CD4-positive, alpha-beta memory T cell (primary cell): ENCODE data around the gene ADAMTSL3. TPM values are rescaled to one million over a fixed set of nuclear protein-coding genes. Genes with fewer than 3 reads are reported as not detected.

Experiments
- CTCF ChIA-PET: fragments of 350-600 bp; sonication (Branson Sonifier 250); formaldehyde crosslinking; loops from one replicate; lab custom pipeline; 2021; ENCODE audit warnings: inconsistent platforms; ENCODE audit not compliant: partially characterized antibody; lab: Charles Lee
- POLR2A ChIA-PET: fragments of 350-600 bp; sonication (Branson Sonifier 250); formaldehyde crosslinking; loops from one replicate; lab custom pipeline; 2021; ENCODE audit not compliant: partially characterized antibody; lab: Charles Lee
- DNase-seq, 5 donors: peaks; one replicate each; pipeline versions ENCODE4 v3.0.0 to v3.0.0-alpha.2; 2020 to 2022; ENCODE audit warnings: mixed read lengths in 1 of 5
- H3K27ac ChIP-seq: one replicate; pipeline ENCODE4 v1.7.0; 2013; ENCODE audit warnings: low read depth, low read length
- H3K27me3 ChIP-seq: 2 replicates; pipeline ENCODE4 v1.7.0; 2013; ENCODE audit warnings: mild to moderate bottlenecking, low read length, moderate library complexity; ENCODE audit not compliant: insufficient read depth
- H3K36me3 ChIP-seq: 2 replicates; pipeline ENCODE4 v1.7.0; 2013; ENCODE audit warnings: mild to moderate bottlenecking, low read length, moderate library complexity; ENCODE audit not compliant: insufficient read depth
- H3K4me1 ChIP-seq: 2 replicates; pipeline ENCODE4 v1.7.0; 2013; ENCODE audit warnings: mild to moderate bottlenecking, low read length, moderate library complexity; ENCODE audit not compliant: insufficient read depth
- H3K4me3 ChIP-seq, 2 donors: one replicate each; pipeline ENCODE4 v1.7.0; 2013; ENCODE audit warnings: low read length in 2 of 2, mild to moderate bottlenecking in 1 of 2
- H3K9me3 ChIP-seq, 2 donors: one replicate each; pipeline ENCODE4 v1.7.0; 2013; ENCODE audit warnings: low read length in 2 of 2, control low read depth in 1 of 2; ENCODE audit not compliant: control insufficient read depth in 1 of 2
- H3K27ac Mint-ChIP-seq, 7 donors: one replicate each; pipeline ENCODE4 v1.8.0; 2020 to 2021; ENCODE audit warnings: mixed read lengths in 7 of 7, mild to moderate bottlenecking in 6 of 7, inconsistent platforms in 3 of 7, moderate library complexity in 3 of 7
- H3K27me3 Mint-ChIP-seq, 2 donors: one replicate each; pipeline ENCODE4 v1.8.0; 2020 to 2021; ENCODE audit warnings: mixed read lengths in 2 of 2
- H3K36me3 Mint-ChIP-seq, 2 donors: one replicate each; pipeline ENCODE4 v1.8.0; 2020 to 2021; ENCODE audit warnings: mixed read lengths in 2 of 2, inconsistent platforms in 1 of 2, mild to moderate bottlenecking in 1 of 2
- H3K4me1 Mint-ChIP-seq, 4 donors: one replicate each; pipeline ENCODE4 v1.8.0; 2020 to 2021; ENCODE audit warnings: mixed read lengths in 4 of 4, mild to moderate bottlenecking in 1 of 4
- H3K4me3 Mint-ChIP-seq, 8 donors: one replicate each; pipeline ENCODE4 v1.8.0; 2020 to 2021; ENCODE audit warnings: mixed read lengths in 8 of 8, mild to moderate bottlenecking in 7 of 8, moderate library complexity in 6 of 8, inconsistent platforms in 3 of 8
- H3K9me3 Mint-ChIP-seq, 8 donors: one replicate each; pipeline ENCODE4 v1.8.0; 2020 to 2021; ENCODE audit warnings: mixed read lengths in 8 of 8, mild to moderate bottlenecking in 5 of 8, inconsistent platforms in 3 of 8, moderate library complexity in 1 of 8
- intact Hi-C: fragments of 100-400 bp; cut with micrococcal nuclease; formaldehyde crosslinking; loops from one replicate; pipeline ENCODE4 v1.15.1; 2023
- polyA plus RNA-seq, 2 donors: library from polyadenylated mRNA; unstranded; fragments of 300-500 nt; fragmentation: Illumina TruSeq; gene quantifications; one replicate each; pipeline ENCODE4 v1.2.3, GENCODE V29; 2021
- total RNA-seq, 2 experiments: library from RNA; stranded (reverse); gene quantifications; one replicate each; pipeline ENCODE4 v1.2.3, GENCODE V29; 2021

Gene ADAMTSL3, protein sequence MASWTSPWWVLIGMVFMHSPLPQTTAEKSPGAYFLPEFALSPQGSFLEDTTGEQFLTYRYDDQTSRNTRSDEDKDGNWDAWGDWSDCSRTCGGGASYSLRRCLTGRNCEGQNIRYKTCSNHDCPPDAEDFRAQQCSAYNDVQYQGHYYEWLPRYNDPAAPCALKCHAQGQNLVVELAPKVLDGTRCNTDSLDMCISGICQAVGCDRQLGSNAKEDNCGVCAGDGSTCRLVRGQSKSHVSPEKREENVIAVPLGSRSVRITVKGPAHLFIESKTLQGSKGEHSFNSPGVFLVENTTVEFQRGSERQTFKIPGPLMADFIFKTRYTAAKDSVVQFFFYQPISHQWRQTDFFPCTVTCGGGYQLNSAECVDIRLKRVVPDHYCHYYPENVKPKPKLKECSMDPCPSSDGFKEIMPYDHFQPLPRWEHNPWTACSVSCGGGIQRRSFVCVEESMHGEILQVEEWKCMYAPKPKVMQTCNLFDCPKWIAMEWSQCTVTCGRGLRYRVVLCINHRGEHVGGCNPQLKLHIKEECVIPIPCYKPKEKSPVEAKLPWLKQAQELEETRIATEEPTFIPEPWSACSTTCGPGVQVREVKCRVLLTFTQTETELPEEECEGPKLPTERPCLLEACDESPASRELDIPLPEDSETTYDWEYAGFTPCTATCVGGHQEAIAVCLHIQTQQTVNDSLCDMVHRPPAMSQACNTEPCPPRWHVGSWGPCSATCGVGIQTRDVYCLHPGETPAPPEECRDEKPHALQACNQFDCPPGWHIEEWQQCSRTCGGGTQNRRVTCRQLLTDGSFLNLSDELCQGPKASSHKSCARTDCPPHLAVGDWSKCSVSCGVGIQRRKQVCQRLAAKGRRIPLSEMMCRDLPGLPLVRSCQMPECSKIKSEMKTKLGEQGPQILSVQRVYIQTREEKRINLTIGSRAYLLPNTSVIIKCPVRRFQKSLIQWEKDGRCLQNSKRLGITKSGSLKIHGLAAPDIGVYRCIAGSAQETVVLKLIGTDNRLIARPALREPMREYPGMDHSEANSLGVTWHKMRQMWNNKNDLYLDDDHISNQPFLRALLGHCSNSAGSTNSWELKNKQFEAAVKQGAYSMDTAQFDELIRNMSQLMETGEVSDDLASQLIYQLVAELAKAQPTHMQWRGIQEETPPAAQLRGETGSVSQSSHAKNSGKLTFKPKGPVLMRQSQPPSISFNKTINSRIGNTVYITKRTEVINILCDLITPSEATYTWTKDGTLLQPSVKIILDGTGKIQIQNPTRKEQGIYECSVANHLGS (N-terminal part only)
- total RNA-seq (not detected), polyA plus RNA-seq (not detected)

GRCh38 chr15:83653639-83654378 is at the start of gene ADAMTSL3:
ADAMTSL3 (plus strand) TSS chr15:83654123; CDS start chr15:83655762, 1,639 bp downstream.
- H3K27me3 ChIP-seq, result peaks cover 5% of the 10 kb centered on the region
- H3K27me3 Mint-ChIP-seq, result peaks cover 17 to 22% of the 10 kb centered on the region in 2 donors

GRCh38 chr15:83604549-83604948 is 49.4 kb upstream of the ADAMTSL3 start:
- no peak overlapping the region for H3K27ac ChIP-seq
- peaks cover 0 to 24% (median 5%) of the 10 kb centered on the region in 8 donors for H3K9me3 Mint-ChIP-seq
- POLR2A ChIA-PET, result no interaction called here
- no peak overlapping the region for H3K4me3 ChIP-seq
- H3K27me3 Mint-ChIP-seq, result peaks cover 4 to 8% of the 10 kb centered on the region in 2 donors
- DNase-seq, result no peak
- no peaks in the 10 kb centered on the region for H3K27me3 ChIP-seq
- H3K36me3 Mint-ChIP-seq, result no peaks in the 10 kb centered on the region
- no peaks in the 10 kb centered on the region for H3K4me1 Mint-ChIP-seq
- H3K4me3 Mint-ChIP-seq, result no peak overlapping the region
- H3K36me3 ChIP-seq, result no peaks in the 10 kb centered on the region
- intact Hi-C loops, result no loop called here
- H3K4me1 ChIP-seq, result no peaks in the 10 kb centered on the region
- no peaks in the 10 kb centered on the region for H3K9me3 ChIP-seq
- CTCF ChIA-PET, result no interaction called here
- H3K27ac Mint-ChIP-seq, result no peak overlapping the region

More at GRCh38 chr15:83653639-83654378, at the start of gene ADAMTSL3:
- no peak within 1 kb of the TSS for H3K27ac Mint-ChIP-seq
- POLR2A ChIA-PET, result no interaction called here
- H3K4me3 ChIP-seq, result no peak within 1 kb of the TSS
- H3K4me1 ChIP-seq, result no peaks in the 10 kb centered on the region
- no peaks in the 10 kb centered on the region for H3K36me3 Mint-ChIP-seq
- CTCF ChIA-PET, result no interaction called here
- no peaks in the 10 kb centered on the region for H3K9me3 ChIP-seq
- H3K9me3 Mint-ChIP-seq, result peaks cover 0 to 6% (median 2%) of the 10 kb centered on the region in 8 donors
- no peak for DNase-seq
- H3K36me3 ChIP-seq, result no peaks in the 10 kb centered on the region
- H3K27ac ChIP-seq, result no peak within 1 kb of the TSS
- no peaks in the 10 kb centered on the region for H3K4me1 Mint-ChIP-seq
- intact Hi-C loops, result no loop called here
- no peak within 1 kb of the TSS for H3K4me3 Mint-ChIP-seq

GRCh38 chr15:83605111-83605945 is 48.6 kb upstream of the ADAMTSL3 start:
- no peaks in the 10 kb centered on the region for H3K4me1 Mint-ChIP-seq
- H3K36me3 Mint-ChIP-seq, result no peaks in the 10 kb centered on the region
- H3K4me3 Mint-ChIP-seq, result no peak overlapping the region
- Histone ChIP-seq H3K9me3 (no peaks in the 10 kb centered on the region), H3K4me3 (no peak overlapping the region), H3K36me3 (no peaks in the 10 kb centered on the region), H3K27ac (no peak overlapping the region), H3K4me1 (no peaks in the 10 kb centered on the region), H3K27me3 (no peaks in the 10 kb centered on the region)
- H3K27ac Mint-ChIP-seq, result no peak overlapping the region
- no peak for DNase-seq
- H3K9me3 Mint-ChIP-seq, result peaks cover 0 to 18% (median 2%) of the 10 kb centered on the region in 8 donors
- CTCF ChIA-PET, result no interaction called here
- intact Hi-C loops, result no loop called here
- POLR2A ChIA-PET, result no interaction called here
- H3K27me3 Mint-ChIP-seq, result peaks cover 5 to 8% of the 10 kb centered on the region in 2 donors

DNA sequence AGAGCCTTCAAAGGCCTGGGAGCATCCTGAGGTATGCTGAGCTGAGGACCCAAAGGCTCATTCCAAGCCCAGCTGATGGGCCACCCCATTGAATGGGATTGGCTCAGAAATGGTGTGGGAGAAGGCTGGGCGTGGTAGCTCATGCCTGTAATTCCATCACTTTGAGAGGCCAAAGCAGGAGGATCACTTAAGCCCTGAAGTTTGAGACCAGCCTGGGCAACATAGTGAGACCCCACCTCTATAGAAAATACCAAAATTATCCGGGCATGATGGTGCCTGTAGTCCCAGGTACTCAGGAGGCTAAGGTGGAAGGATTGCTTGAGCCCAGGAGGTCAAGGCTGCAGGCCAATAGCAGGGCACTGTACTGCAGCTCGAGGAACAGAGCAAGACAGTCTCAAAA is 43.8 kb upstream of the ADAMTSL3 start:
- DNase-seq, result no peak
- CTCF ChIA-PET, result no interaction called here
- H3K4me3 Mint-ChIP-seq, result no peak overlapping the region

DNA sequence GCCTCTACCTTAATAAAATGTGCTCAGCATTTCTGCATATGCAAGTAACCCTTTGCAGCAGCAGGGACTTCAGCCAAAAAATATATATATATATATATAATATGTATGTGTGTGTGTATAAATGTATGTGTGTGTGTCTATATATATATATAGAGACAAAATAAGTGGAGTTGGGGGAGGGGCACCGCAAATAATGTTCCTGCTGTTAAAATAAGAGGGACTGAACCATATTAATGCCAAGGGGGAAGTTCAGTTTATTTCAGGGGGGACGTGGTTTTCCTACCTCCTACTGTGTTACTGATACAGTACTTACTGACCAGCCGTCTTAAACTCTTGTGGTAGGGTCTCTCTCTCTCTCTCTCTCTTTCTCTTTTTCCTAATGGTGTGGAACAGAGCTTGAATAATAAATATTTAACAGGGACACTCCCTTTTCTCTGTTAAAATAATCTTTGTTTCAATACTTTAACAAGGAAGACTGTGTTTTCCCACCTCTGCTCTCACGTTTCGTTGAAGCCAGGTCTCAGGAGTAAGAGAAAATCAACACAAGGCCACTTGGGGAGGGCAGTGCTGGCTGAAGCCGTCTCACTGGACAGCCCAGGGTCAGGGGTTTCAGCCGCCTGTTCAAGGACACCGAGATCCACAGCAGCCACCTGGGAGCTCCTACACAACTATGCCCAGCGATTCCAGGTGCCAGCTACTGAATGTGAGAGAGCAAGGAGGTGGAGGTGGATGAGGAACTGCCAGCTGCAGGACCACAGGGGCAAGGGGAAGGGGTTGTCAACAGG is 42.8 kb upstream of the ADAMTSL3 start:
- no peaks in the 10 kb centered on the region for H3K36me3 Mint-ChIP-seq
- no peak overlapping the region for H3K27ac Mint-ChIP-seq
- POLR2A ChIA-PET, result no interaction called here
- intact Hi-C loops, result no loop called here
- no peaks in the 10 kb centered on the region for H3K9me3 Mint-ChIP-seq
- H3K4me3 ChIP-seq, result no peak overlapping the region
- H3K4me1 ChIP-seq, result no peaks in the 10 kb centered on the region
- no peaks in the 10 kb centered on the region for H3K9me3 ChIP-seq
- H3K27me3 Mint-ChIP-seq, result peaks cover 0 to 6% of the 10 kb centered on the region in 2 donors
- H3K27me3 ChIP-seq, result no peaks in the 10 kb centered on the region
- CTCF ChIA-PET, result no interaction called here
- no peak for DNase-seq
- no peak overlapping the region for H3K4me3 Mint-ChIP-seq
- no peaks in the 10 kb centered on the region for H3K4me1 Mint-ChIP-seq
- H3K36me3 ChIP-seq, result no peaks in the 10 kb centered on the region
- no peak overlapping the region for H3K27ac ChIP-seq

More for the DNA sequence above, 43.8 kb upstream of the ADAMTSL3 start:
- Histone ChIP-seq H3K27me3 (no peaks in the 10 kb centered on the region), H3K9me3 (no peaks in the 10 kb centered on the region), H3K36me3 (no peaks in the 10 kb centered on the region), H3K4me3 (no peak overlapping the region), H3K4me1 (no peaks in the 10 kb centered on the region), H3K27ac (no peak overlapping the region)
- no peaks in the 10 kb centered on the region for H3K4me1 Mint-ChIP-seq
- no peak overlapping the region for H3K27ac Mint-ChIP-seq
- H3K36me3 Mint-ChIP-seq, result no peaks in the 10 kb centered on the region
- H3K9me3 Mint-ChIP-seq, result no peaks in the 10 kb centered on the region
- POLR2A ChIA-PET, result no interaction called here
- peaks cover 0 to 6% of the 10 kb centered on the region in 2 donors for H3K27me3 Mint-ChIP-seq
- intact Hi-C loops, result no loop called here

- POLR2A ChIA-PET, result no interaction called here
- intact Hi-C loops, result no loop called here
- no peak overlapping the region for H3K4me3 Mint-ChIP-seq
- no peaks in the 10 kb centered on the region for H3K9me3 ChIP-seq
- H3K36me3 Mint-ChIP-seq, result no peaks in the 10 kb centered on the region
- no peak overlapping the region for H3K27ac ChIP-seq
- H3K27me3 Mint-ChIP-seq, result peaks cover 1 to 6% of the 10 kb centered on the region in 2 donors
- DNase-seq, result no peak
- H3K4me1 Mint-ChIP-seq, result no peaks in the 10 kb centered on the region
- no peaks in the 10 kb centered on the region for H3K36me3 ChIP-seq
- H3K27ac Mint-ChIP-seq, result no peak overlapping the region
- H3K4me1 ChIP-seq, result no peaks in the 10 kb centered on the region
- CTCF ChIA-PET, result no interaction called here
- no peak overlapping the region for H3K4me3 ChIP-seq
- H3K9me3 Mint-ChIP-seq, result peaks cover 0 to 2% (median 0%) of the 10 kb centered on the region in 8 donors
- no peaks in the 10 kb centered on the region for H3K27me3 ChIP-seq
Measured at GRCh38 chr15:83612226-83612625, 41.7 kb upstream of the ADAMTSL3 start.
